Endothelial cell of umbilical vein (primary cell): ENCODE results near the gene GNPTAB. TPM values are rescaled to one million over a fixed set of nuclear protein-coding genes. Genes with fewer than 3 reads are reported as not detected.
"Not testable (repeated sequence)": the region's sequence is repeated elsewhere in the genome, so short reads cannot be mapped to it uniquely, and the experiment has no call there.

Experiments
- BruUV-seq: library from RNA; stranded (reverse); fragments of 400-500 nt; replicated peaks from 2 replicates; lab custom pipeline; 2021; lab: Mats Ljungman, UMichigan
- CTCF ChIA-PET: fragments of 300-600, 350-600 bp; sonication (Branson Sonifier 250); formaldehyde crosslinking; loops from one replicate; lab custom pipeline; 2021; ENCODE audit warnings: antibody characterized with exemption, inconsistent platforms; lab: Charles Lee
- POLR2A ChIA-PET: fragments of 300-600, 350-600 bp; sonication (Branson Sonifier 250); formaldehyde crosslinking; loops from one replicate; lab custom pipeline; 2021; ENCODE audit warnings: antibody characterized with exemption, inconsistent platforms; lab: Charles Lee
- DNase-seq: peaks from one replicate; pipeline ENCODE4 v3.0.0-alpha.2; 2011; ENCODE audit warnings: low read depth, low spot score
- FAIRE-seq: peaks from 2 replicates; lab custom pipeline; 2011; peaks lifted over from hg19 to GRCh38; lab: Jason Lieb, UNC
- H2AFZ ChIP-seq: 2 replicates; pipeline ENCODE4 v1.6.0; 2012; ENCODE audit warnings: low read depth, low read length, control low read depth, inconsistent platforms
- H3K27ac ChIP-seq: 2 replicates; pipeline ENCODE4 v1.5.1; 2011; ENCODE audit warnings: low read depth, mild to moderate bottlenecking, control low read depth, low read length, moderate library complexity; ENCODE audit not compliant: insufficient read depth
- H3K27me3 ChIP-seq, 2 experiments: 2 replicates each; pipeline versions ENCODE4 v1.6.0 to v1.6.1; 2011; ENCODE audit warnings: low read length in 2 of 2, mixed read lengths in 1 of 2; ENCODE audit not compliant: control insufficient read depth in 2 of 2, insufficient read depth in 2 of 2
- H3K36me3 ChIP-seq, 2 experiments: 2 replicates in 1 of 2; 3 replicates in 1 of 2; pipeline ENCODE4 v1.5.1; 2011; ENCODE audit warnings: low read length in 2 of 2, mild to moderate bottlenecking in 1 of 2, moderate library complexity in 1 of 2; ENCODE audit not compliant: control insufficient read depth in 2 of 2, insufficient read depth in 2 of 2; ENCODE audit errors: extremely low read depth in 1 of 2
- H3K4me1 ChIP-seq: 3 replicates; pipeline ENCODE4 v1.5.1; 2011; ENCODE audit warnings: mild to moderate bottlenecking, low read length; ENCODE audit not compliant: control insufficient read depth, insufficient read depth; ENCODE audit errors: extremely low read depth
- H3K4me2 ChIP-seq: 2 replicates; pipeline ENCODE4 v1.6.1; 2011; ENCODE audit warnings: low read length, control low read depth, mixed read lengths; ENCODE audit not compliant: insufficient read depth
- H3K4me3 ChIP-seq, 3 experiments: fragments of 200-600 bp in 1 of 3; sonication (generic), shearing (Covaris generic) in 1 of 3; replicated peaks in 1 of 3; 2 replicates each; pipeline ENCODE4 v1.5.1; 2011 to 2016; ENCODE audit warnings: control low read depth in 3 of 3, low read length in 3 of 3, mild to moderate bottlenecking in 2 of 3, inconsistent platforms in 1 of 3, low read depth in 1 of 3, moderate library complexity in 1 of 3; ENCODE audit not compliant: insufficient read depth in 1 of 3
- H3K79me2 ChIP-seq: 2 replicates; pipeline ENCODE4 v1.6.0; 2012; ENCODE audit warnings: low read length, inconsistent platforms; ENCODE audit not compliant: control insufficient read depth, insufficient read depth
- H3K9ac ChIP-seq: replicated peaks from 2 replicates; pipeline ENCODE3; 2011; ENCODE audit warnings: low read length, control low read depth; ENCODE audit not compliant: insufficient read depth; ENCODE audit errors: extremely low read depth
- H3K9me1 ChIP-seq: replicated peaks from 3 replicates; pipeline ENCODE4 v1.6.0; 2011; ENCODE audit warnings: mild to moderate bottlenecking, low read length; ENCODE audit not compliant: control insufficient read depth, insufficient read depth; ENCODE audit errors: extremely low read depth
- H3K9me3 ChIP-seq: replicated peaks from 2 replicates; pipeline ENCODE4 v1.5.1; 2012; ENCODE audit warnings: low read length, inconsistent platforms; ENCODE audit not compliant: control insufficient read depth, insufficient read depth
- H4K20me1 ChIP-seq: replicated peaks from 2 replicates; pipeline ENCODE3; 2011; ENCODE audit warnings: mild to moderate bottlenecking, low read length; ENCODE audit not compliant: control insufficient read depth, insufficient read depth; ENCODE audit errors: extremely low read depth
- EZH2 ChIP-seq: IDR thresholded peaks from 2 replicates; pipeline ENCODE4 v1.6.1; 2012; ENCODE audit warnings: borderline replicate concordance, low read depth, mild to moderate bottlenecking, moderate library complexity, low read length, inconsistent platforms; ENCODE audit not compliant: severe bottlenecking
- FOS ChIP-seq: IDR thresholded peaks from 2 replicates; pipeline ENCODE4 v1.6.1; 2011; ENCODE audit warnings: mild to moderate bottlenecking, low read length, moderate library complexity, borderline replicate concordance; ENCODE audit not compliant: insufficient read depth
- JUN ChIP-seq: IDR thresholded peaks from 2 replicates; pipeline ENCODE4 v1.6.1; 2011; ENCODE audit warnings: borderline replicate concordance, low read depth; ENCODE audit not compliant: insufficient read length, insufficient read depth
- MYC ChIP-seq: IDR thresholded peaks from one replicate; pipeline ENCODE4 v1.6.1; 2011; ENCODE audit warnings: mild to moderate bottlenecking, low read depth, low read length
- POLR2AphosphoS5 ChIP-seq: IDR thresholded peaks from 2 replicates; pipeline ENCODE4 v1.6.1; 2012; ENCODE audit warnings: low read depth, mild to moderate bottlenecking, control low read depth, low read length, moderate library complexity; ENCODE audit not compliant: insufficient read depth
- dilution Hi-C: fragments of 300-500 bp; cut with MboI; formaldehyde crosslinking; loops from one replicate; pipeline ENCODE4 v1.15.0; 2019; ENCODE audit warnings: low sequenced_read_pairs; ENCODE audit not compliant: extremely low pct_ligation_motif_present
- intact Hi-C: fragments of 100-400 bp; cut with micrococcal nuclease; formaldehyde crosslinking; loops from one replicate; pipeline ENCODE4 v1.10.0; 2022
- polyA plus RNA-seq, 4 experiments: library from polyadenylated mRNA; depleted of rRNA in 3 of 4; stranded (reverse) in 3 of 4; unstranded in 1 of 4; fragments of >200 nt; gene quantifications; 2 replicates each; pipeline versions ENCODE4 v1.2.1 to v1.2.3, GENCODE V29; 2011 to 2012; ENCODE audit warnings: missing spikeins in 1 of 4
- total RNA-seq: library from RNA; stranded (reverse); gene quantifications from 2 replicates; pipeline ENCODE4 v1.2.3, GENCODE V29; 2021
- TF ChIP-seq, protein P1 (sequence below), 2 donors: IDR thresholded peaks; 1 replicate in 1 of 2; 2 replicates in 1 of 2; pipeline ENCODE4 v1.5.1; 2011; ENCODE audit warnings: low read length in 2 of 2, mild to moderate bottlenecking in 2 of 2, moderate library complexity in 2 of 2, control low read depth in 1 of 2, inconsistent platforms in 1 of 2, low read depth in 1 of 2; ENCODE audit not compliant: insufficient read depth in 1 of 2; ENCODE audit errors: extremely low read depth in 1 of 2

GNPTAB gene
- total and polyA plus RNA-seq, 2 donors (not counting 3 experiments of a cell fraction or from before 2014, with no cell fraction given) = 15.6 to 39.5 TPM

DNA sequence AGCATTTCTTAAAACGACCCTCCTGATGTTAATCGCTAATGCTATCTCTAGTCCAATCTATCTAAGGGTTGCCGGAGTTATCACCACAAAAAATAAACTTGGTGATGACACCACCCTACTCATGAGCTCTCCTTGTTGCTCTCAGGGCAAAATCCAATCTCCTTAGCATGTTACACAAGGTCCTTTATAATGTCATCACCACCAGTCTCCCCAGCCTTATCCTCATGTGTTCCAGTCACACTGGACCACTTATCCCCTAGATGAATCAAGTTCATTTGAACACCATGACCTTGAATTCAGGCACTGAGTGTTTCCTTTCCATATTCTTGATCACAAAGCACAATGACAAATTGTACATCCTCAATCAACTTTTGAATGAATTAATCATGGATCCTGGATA, 27.6 kb upstream of the GNPTAB start:
- CTCF ChIA-PET = no interaction called here
- no peaks in the 10 kb centered on the region for H3K36me3 ChIP-seq
- no peak for FAIRE-seq
- no TSS peak for BruUV-seq
- dilution Hi-C loops (no loop called here), intact Hi-C loops (no loop called here)
- no peak for DNase-seq
- H2AFZ ChIP-seq = no peak overlapping the region
- H3K4me3 ChIP-seq = no peak overlapping the region
- H3K79me2 ChIP-seq = no peaks in the 10 kb centered on the region
- no peaks in the 10 kb centered on the region for H3K9me3 ChIP-seq
- TF ChIP-seq EZH2 = no peak
- H4K20me1 ChIP-seq = no peaks in the 10 kb centered on the region
- POLR2A ChIA-PET = no interaction called here
- H3K27me3 ChIP-seq = no peaks in the 10 kb centered on the region
- H3K27ac ChIP-seq = no peak overlapping the region
- H3K4me2 ChIP-seq = no peak overlapping the region
- H3K4me1 ChIP-seq = no peaks in the 10 kb centered on the region
- no peak overlapping the region for H3K9ac ChIP-seq
- no peaks in the 10 kb centered on the region for H3K9me1 ChIP-seq

DNA sequence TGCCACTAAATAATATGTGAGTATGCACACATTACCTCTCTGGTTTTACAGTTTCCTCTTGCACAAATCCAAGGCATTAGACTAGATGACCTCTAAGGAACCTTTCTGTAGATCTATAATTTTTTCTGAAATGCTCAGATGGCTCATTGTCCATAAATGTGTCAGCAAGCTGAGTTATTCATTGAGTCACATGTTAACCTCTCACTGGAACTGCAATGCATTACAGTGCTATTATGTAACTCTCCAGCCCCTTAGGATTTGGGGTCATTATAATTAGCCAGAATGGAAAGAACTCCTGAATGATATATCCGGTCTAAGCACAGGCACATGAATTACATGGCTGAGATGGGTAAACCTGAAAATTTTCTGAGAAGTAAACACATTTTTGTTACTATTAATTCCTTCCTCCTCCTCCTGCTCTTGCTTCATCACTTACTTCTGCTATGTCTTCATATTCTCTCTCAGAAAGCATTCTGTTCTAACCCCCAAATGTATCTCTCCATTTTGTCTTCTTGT, 26.3 kb upstream of the GNPTAB start:
- Histone ChIP-seq H4K20me1 (no peaks in the 10 kb centered on the region), H3K4me2 (no peak overlapping the region), H3K27ac (no peak overlapping the region), H3K9me3 (no peaks in the 10 kb centered on the region), H3K4me1 (no peaks in the 10 kb centered on the region), H2AFZ (no peak overlapping the region), H3K36me3 (no peaks in the 10 kb centered on the region), H3K9me1 (no peaks in the 10 kb centered on the region), H3K79me2 (no peaks in the 10 kb centered on the region), H3K9ac (no peak overlapping the region), H3K4me3 (no peak overlapping the region), H3K27me3 (no peaks in the 10 kb centered on the region)
- intact Hi-C loops (no loop called here), dilution Hi-C loops (no loop called here)
- BruUV-seq = no TSS peak
- ChIA-PET CTCF (no interaction called here), POLR2A (no interaction called here)
- TF ChIP-seq POLR2AphosphoS5 (no peak), MYC (no peak), JUN (peak; percentile 38), FOS (peak; percentile 46)
- TF ChIP-seq, protein P1, sequence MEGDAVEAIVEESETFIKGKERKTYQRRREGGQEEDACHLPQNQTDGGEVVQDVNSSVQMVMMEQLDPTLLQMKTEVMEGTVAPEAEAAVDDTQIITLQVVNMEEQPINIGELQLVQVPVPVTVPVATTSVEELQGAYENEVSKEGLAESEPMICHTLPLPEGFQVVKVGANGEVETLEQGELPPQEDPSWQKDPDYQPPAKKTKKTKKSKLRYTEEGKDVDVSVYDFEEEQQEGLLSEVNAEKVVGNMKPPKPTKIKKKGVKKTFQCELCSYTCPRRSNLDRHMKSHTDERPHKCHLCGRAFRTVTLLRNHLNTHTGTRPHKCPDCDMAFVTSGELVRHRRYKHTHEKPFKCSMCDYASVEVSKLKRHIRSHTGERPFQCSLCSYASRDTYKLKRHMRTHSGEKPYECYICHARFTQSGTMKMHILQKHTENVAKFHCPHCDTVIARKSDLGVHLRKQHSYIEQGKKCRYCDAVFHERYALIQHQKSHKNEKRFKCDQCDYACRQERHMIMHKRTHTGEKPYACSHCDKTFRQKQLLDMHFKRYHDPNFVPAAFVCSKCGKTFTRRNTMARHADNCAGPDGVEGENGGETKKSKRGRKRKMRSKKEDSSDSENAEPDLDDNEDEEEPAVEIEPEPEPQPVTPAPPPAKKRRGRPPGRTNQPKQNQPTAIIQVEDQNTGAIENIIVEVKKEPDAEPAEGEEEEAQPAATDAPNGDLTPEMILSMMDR (IDR thresholded peaks at IDR 0.05; ENCODE audit: extremely low read depth in 1 of 2, insufficient read depth in 1 of 2, low read depth in 1 of 2, low read length in 2 of 2) = no peak
- DNase-seq = peak; percentile 80
- FAIRE-seq = no peak

DNA sequence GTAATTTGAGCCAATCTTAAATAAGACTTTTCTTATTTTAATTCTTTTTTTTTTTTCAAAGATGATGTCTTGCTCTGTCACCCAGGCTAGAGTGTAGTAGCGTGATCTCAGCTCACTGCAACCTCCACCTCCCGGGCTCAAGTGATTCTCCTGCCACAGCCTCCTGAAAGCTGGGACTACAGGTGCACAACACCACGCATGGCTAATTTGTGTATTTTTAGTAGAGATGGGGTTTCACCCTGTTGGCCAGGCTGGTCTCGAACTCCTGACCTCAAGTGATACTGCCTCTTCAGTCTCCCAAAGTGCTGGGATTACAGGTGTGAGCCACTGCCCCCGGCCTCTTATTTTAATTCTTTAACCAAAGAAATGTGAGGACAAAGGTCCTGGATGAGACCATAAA, 25.9 kb upstream of the GNPTAB start:
- H3K9me1 ChIP-seq, H4K20me1 ChIP-seq, H3K27ac ChIP-seq, H3K27me3 ChIP-seq, H3K9me3 ChIP-seq, BruUV-seq, dilution Hi-C loops, H3K4me2 ChIP-seq, DNase-seq, POLR2A ChIA-PET, intact Hi-C loops, FAIRE-seq, H3K36me3 ChIP-seq, H3K79me2 ChIP-seq, H3K9ac ChIP-seq, H3K4me3 ChIP-seq, H2AFZ ChIP-seq, H3K4me1 ChIP-seq: not testable (repeated sequence)
- CTCF ChIA-PET = interaction anchor here (1.0 kb wide), 1 partner anchor 14 kb away, joined by 3 read pairs; no protein-coding TSS in a partner anchor
